HL-60 (cell line): ENCODE data around the gene IFT22.

ENCODE experiments used
- DNase-seq, 2 experiments: peaks; one replicate each; pipeline ENCODE4 v3.0.0-alpha.2; 2010 to 2020; ENCODE audit warnings: low read depth in 1 of 2, low spot score in 1 of 2
- H3K27ac ChIP-seq: fragments of 250-450 bp; sonication (Bioruptor Pico); replicated peaks from 2 replicates; pipeline ENCODE4 v1.5.1; 2020; ENCODE audit warnings: mild to moderate bottlenecking, moderate library complexity
- H3K27me3 ChIP-seq: fragments of 250-450 bp; sonication (Bioruptor Pico); 2 replicates; pipeline ENCODE4 v1.5.1; 2021; ENCODE audit warnings: mild to moderate bottlenecking, moderate library complexity; ENCODE audit not compliant: insufficient read depth, poor library complexity, severe bottlenecking
- H3K4me3 ChIP-seq: replicated peaks from 2 replicates; pipeline ENCODE4 v1.5.1; 2011; ENCODE audit warnings: mild to moderate bottlenecking, control low read depth, low read length; ENCODE audit not compliant: insufficient read depth
- GABPA ChIP-seq: IDR thresholded peaks from 2 replicates; pipeline ENCODE4 v1.6.1; 2012; ENCODE audit warnings: low read depth
- POLR2AphosphoS5 ChIP-seq: IDR thresholded peaks from 2 replicates; pipeline ENCODE4 v1.6.1; 2012; ENCODE audit warnings: low read depth
- SPI1 ChIP-seq: IDR thresholded peaks from 2 replicates; pipeline ENCODE4 v1.6.1; 2012; ENCODE audit warnings: low read depth, mild to moderate bottlenecking, borderline replicate concordance
- long read RNA-seq: library from polyadenylated mRNA; unstranded; transcript quantifications from one replicate; pipeline ENCODE4 v2.0.0, GENCODE V29; 2020
- TF ChIP-seq, protein P1 (sequence below): IDR thresholded peaks from 2 replicates; pipeline ENCODE4 v1.6.1; 2012; ENCODE audit warnings: low read depth; ENCODE audit not compliant: insufficient replicate concordance
- TF ChIP-seq, protein P2 (sequence below): IDR thresholded peaks from one replicate; pipeline ENCODE4 v1.5.1; 2011; ENCODE audit warnings: low read length, control low read depth, inconsistent platforms; ENCODE audit not compliant: insufficient read depth

IFT22 gene
- long read RNA-seq, transcript IFT22-201 (5 exons, 1,130 nt): major isoform, 8 of 11 reads
- long read RNA-seq, partial matches to known transcripts: 0 of 11 reads
- long read RNA-seq, other reads (novel, unspliced or antisense): 0 of 11 reads

- no peak for TF ChIP-seq SPI1
- peak; percentile 91 for TF ChIP-seq POLR2AphosphoS5
- peak; percentile 73 for TF ChIP-seq GABPA
- TF ChIP-seq, protein P1, sequence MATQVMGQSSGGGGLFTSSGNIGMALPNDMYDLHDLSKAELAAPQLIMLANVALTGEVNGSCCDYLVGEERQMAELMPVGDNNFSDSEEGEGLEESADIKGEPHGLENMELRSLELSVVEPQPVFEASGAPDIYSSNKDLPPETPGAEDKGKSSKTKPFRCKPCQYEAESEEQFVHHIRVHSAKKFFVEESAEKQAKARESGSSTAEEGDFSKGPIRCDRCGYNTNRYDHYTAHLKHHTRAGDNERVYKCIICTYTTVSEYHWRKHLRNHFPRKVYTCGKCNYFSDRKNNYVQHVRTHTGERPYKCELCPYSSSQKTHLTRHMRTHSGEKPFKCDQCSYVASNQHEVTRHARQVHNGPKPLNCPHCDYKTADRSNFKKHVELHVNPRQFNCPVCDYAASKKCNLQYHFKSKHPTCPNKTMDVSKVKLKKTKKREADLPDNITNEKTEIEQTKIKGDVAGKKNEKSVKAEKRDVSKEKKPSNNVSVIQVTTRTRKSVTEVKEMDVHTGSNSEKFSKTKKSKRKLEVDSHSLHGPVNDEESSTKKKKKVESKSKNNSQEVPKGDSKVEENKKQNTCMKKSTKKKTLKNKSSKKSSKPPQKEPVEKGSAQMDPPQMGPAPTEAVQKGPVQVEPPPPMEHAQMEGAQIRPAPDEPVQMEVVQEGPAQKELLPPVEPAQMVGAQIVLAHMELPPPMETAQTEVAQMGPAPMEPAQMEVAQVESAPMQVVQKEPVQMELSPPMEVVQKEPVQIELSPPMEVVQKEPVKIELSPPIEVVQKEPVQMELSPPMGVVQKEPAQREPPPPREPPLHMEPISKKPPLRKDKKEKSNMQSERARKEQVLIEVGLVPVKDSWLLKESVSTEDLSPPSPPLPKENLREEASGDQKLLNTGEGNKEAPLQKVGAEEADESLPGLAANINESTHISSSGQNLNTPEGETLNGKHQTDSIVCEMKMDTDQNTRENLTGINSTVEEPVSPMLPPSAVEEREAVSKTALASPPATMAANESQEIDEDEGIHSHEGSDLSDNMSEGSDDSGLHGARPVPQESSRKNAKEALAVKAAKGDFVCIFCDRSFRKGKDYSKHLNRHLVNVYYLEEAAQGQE: peak; percentile 60
- TF ChIP-seq, protein P2, sequence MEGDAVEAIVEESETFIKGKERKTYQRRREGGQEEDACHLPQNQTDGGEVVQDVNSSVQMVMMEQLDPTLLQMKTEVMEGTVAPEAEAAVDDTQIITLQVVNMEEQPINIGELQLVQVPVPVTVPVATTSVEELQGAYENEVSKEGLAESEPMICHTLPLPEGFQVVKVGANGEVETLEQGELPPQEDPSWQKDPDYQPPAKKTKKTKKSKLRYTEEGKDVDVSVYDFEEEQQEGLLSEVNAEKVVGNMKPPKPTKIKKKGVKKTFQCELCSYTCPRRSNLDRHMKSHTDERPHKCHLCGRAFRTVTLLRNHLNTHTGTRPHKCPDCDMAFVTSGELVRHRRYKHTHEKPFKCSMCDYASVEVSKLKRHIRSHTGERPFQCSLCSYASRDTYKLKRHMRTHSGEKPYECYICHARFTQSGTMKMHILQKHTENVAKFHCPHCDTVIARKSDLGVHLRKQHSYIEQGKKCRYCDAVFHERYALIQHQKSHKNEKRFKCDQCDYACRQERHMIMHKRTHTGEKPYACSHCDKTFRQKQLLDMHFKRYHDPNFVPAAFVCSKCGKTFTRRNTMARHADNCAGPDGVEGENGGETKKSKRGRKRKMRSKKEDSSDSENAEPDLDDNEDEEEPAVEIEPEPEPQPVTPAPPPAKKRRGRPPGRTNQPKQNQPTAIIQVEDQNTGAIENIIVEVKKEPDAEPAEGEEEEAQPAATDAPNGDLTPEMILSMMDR: no peak
- H3K27ac ChIP-seq: peak within 1 kb of the TSS; percentile 83
- H3K4me3 ChIP-seq: peak within 1 kb of the TSS; percentile 77
- peak; percentile 88 to 94 for DNase-seq
- H3K27me3 ChIP-seq: no peaks in the 10 kb centered on the region
Measured at GRCh38 chr7:101321491-101322401, at the start of gene IFT22. Gene IFT22, minus strand, starts transcription at chr7:101321812. Its CDS starts 103 bp downstream, at chr7:101321709.

GRCh38 chr7:101370836-101371235 lies 49.2 kb upstream of the IFT22 start:
- peak in 1 of 2 experiments; percentile 74 for DNase-seq
- TF ChIP-seq, protein P1: no peak
- peak; percentile 79; the same call in 1 of the 2 replicates for TF ChIP-seq SPI1
- peak; percentile 87 for TF ChIP-seq POLR2AphosphoS5
- no peak overlapping the region for H3K27ac ChIP-seq
- H3K4me3 ChIP-seq: no peak overlapping the region
- H3K27me3 ChIP-seq: peaks cover 8% of the 10 kb centered on the region

- H3K27me3 ChIP-seq: peaks cover 9% of the 10 kb centered on the region
- DNase-seq: no peak
- no peak overlapping the region for H3K27ac ChIP-seq
- H3K4me3 ChIP-seq: no peak overlapping the region
- TF ChIP-seq SPI1: no peak
- no peak for TF ChIP-seq GABPA
- TF ChIP-seq POLR2AphosphoS5: no peak
- TF ChIP-seq, protein P2: no peak
- TF ChIP-seq, protein P1: no peak
Measured at GRCh38 chr7:101368422-101369165, 47.0 kb upstream of the IFT22 start.
